Erythroblast (primary cell): ENCODE results near the gene TJAP1.

Experiments used
- GATA1 ChIP-seq: IDR thresholded peaks from 2 replicates; pipeline ENCODE4 v1.6.1; 2011; ENCODE audit warnings: low read depth, mild to moderate bottlenecking, control low read depth, low read length, moderate library complexity
- POLR2A ChIP-seq: IDR thresholded peaks from 2 replicates; pipeline ENCODE4 v1.6.1; 2011; ENCODE audit warnings: mild to moderate bottlenecking, low read length

GRCh38 chr6:43511824-43512415 is 34.5 kb downstream of the TJAP1 start:
- TF ChIP-seq POLR2A (no peak), GATA1 (no peak)
